MCF 10A (cell line): ENCODE results near the gene PRKAR2B. TPM values are rescaled to one million over a fixed set of nuclear protein-coding genes. Genes with fewer than 3 reads are reported as not detected.

Experiments used
- BruUV-seq: library from RNA; stranded (reverse); fragments of 400-500 nt; replicated peaks from 2 replicates; lab custom pipeline; 2021; lab: Mats Ljungman, UMichigan
- CTCF ChIA-PET: fragments of 300-600 bp; sonication (Branson Sonifier 250); formaldehyde crosslinking; extraction: SDS; loops from one replicate; lab custom pipeline; 2021; ENCODE audit warnings: antibody characterized with exemption, inconsistent platforms; lab: Yijun Ruan, JAX
- POLR2A ChIA-PET: fragments of 300-600, 350-650 bp; sonication (Branson Sonifier 250); formaldehyde crosslinking; extraction: SDS; loops from one replicate; lab custom pipeline; 2020; ENCODE audit warnings: antibody characterized with exemption, inconsistent platforms; lab: Yijun Ruan, JAX
- DNase-seq: peaks from one replicate; pipeline ENCODE4 v3.0.0-alpha.2; 2018; ENCODE audit not compliant: unreplicated experiment
- H3K27ac Mint-ChIP-seq: one replicate; pipeline ENCODE4 v1.8.0; 2022; ENCODE audit warnings: mild to moderate bottlenecking, low read depth, mixed read lengths; ENCODE audit not compliant: unreplicated experiment
- H3K27me3 Mint-ChIP-seq: one replicate; pipeline ENCODE4 v1.8.0; 2022; ENCODE audit warnings: mixed read lengths; ENCODE audit not compliant: insufficient read depth, unreplicated experiment
- H3K36me3 Mint-ChIP-seq: one replicate; pipeline ENCODE4 v1.8.0; 2022; ENCODE audit warnings: mild to moderate bottlenecking, moderate library complexity, mixed read lengths; ENCODE audit not compliant: insufficient read depth, unreplicated experiment
- H3K4me1 Mint-ChIP-seq: one replicate; pipeline ENCODE4 v1.8.0; 2022; ENCODE audit warnings: mixed read lengths; ENCODE audit not compliant: insufficient read depth, unreplicated experiment
- H3K4me3 Mint-ChIP-seq: one replicate; pipeline ENCODE4 v1.8.0; 2022; ENCODE audit warnings: mild to moderate bottlenecking, moderate library complexity, mixed read lengths; ENCODE audit not compliant: unreplicated experiment
- H3K9me3 Mint-ChIP-seq: one replicate; pipeline ENCODE4 v1.8.0; 2022; ENCODE audit warnings: mixed read lengths; ENCODE audit not compliant: unreplicated experiment
- CTCF ChIP-seq: fragments of 200-600 bp; IDR thresholded peaks from one replicate; pipeline ENCODE4 v1.8.0; 2022; ENCODE audit warnings: antibody characterized with exemption, mild to moderate bottlenecking; ENCODE audit not compliant: unreplicated experiment
- intact Hi-C: fragments of 100-400 bp; cut with micrococcal nuclease; formaldehyde crosslinking; loops from 2 replicates; pipeline ENCODE4 v1.14.1; 2022
- total RNA-seq: library from RNA; stranded (reverse); gene quantifications from 2 replicates; pipeline ENCODE4 v1.2.3, GENCODE V29; 2022

PRKAR2B gene
- total RNA-seq, 1 experiment from 2014 or later = not detected

GRCh38 chr7:107148721-107149120, 104.2 kb downstream of the PRKAR2B start:
- H3K36me3 Mint-ChIP-seq = no peaks in the 10 kb centered on the region
- CTCF ChIA-PET = interaction anchor here (0.7 to 8.4 kb wide), 15 partner anchors 8 to 1330 kb away, joined by 3 to 156 read pairs (median 6); partner anchors contain the start of gene HBP1
- DNase-seq = no peak
- H3K27ac Mint-ChIP-seq = no peak overlapping the region
- no peak for TF ChIP-seq CTCF
- POLR2A ChIA-PET = interaction anchor here (0.5 to 8.6 kb wide), 4 partner anchors 13 to 567 kb away, joined by 3 to 113 read pairs (median 4); partner anchors contain the start of gene HBP1
- H3K4me3 Mint-ChIP-seq = no peak overlapping the region
- intact Hi-C loops = loop anchor here (5.0 kb wide), 2 partner anchors 486 to 606 kb away; partner anchors contain the start of gene CCDC71L
- no peaks in the 10 kb centered on the region for H3K27me3 Mint-ChIP-seq
- no peaks in the 10 kb centered on the region for H3K9me3 Mint-ChIP-seq
- BruUV-seq = no TSS peak
- H3K4me1 Mint-ChIP-seq = peaks cover 12% of the 10 kb centered on the region

GRCh38 chr7:107149863-107150262, 105.4 kb downstream of the PRKAR2B start:
- CTCF ChIA-PET = interaction anchor here (0.5 to 8.4 kb wide), 24 partner anchors 12 to 971 kb away, joined by 3 to 156 read pairs (median 4); partner anchors contain the start of gene HBP1

GRCh38 chr7:107150375-107151073, 106.0 kb downstream of the PRKAR2B start:
- no TSS peak for BruUV-seq
- ChIA-PET CTCF (interaction anchor here (0.5 to 8.4 kb wide), 27 partner anchors 13 to 972 kb away, joined by 3 to 156 read pairs (median 4); partner anchors contain the start of gene HBP1), POLR2A (interaction anchor here (0.5 to 8.6 kb wide), 5 partner anchors 17 to 221 kb away, joined by 3 to 113 read pairs (median 3); partner anchors contain the start of gene HBP1)
- H3K9me3 Mint-ChIP-seq = no peaks in the 10 kb centered on the region
- intact Hi-C loops = loop anchor here (1.0 to 10.0 kb wide), 4 partner anchors 203 to 976 kb away; no protein-coding TSS in a partner anchor
- no peaks in the 10 kb centered on the region for H3K36me3 Mint-ChIP-seq
- no peaks in the 10 kb centered on the region for H3K27me3 Mint-ChIP-seq
- peak; percentile 71 for DNase-seq
- peaks cover 12% of the 10 kb centered on the region for H3K4me1 Mint-ChIP-seq
- peak; percentile 59 for TF ChIP-seq CTCF
- H3K4me3 Mint-ChIP-seq = no peak overlapping the region
- H3K27ac Mint-ChIP-seq = no peak overlapping the region

More at GRCh38 chr7:107149863-107150262, 105.4 kb downstream of the PRKAR2B start:
- Mint-ChIP-seq H3K9me3 (no peaks in the 10 kb centered on the region), H3K27me3 (no peaks in the 10 kb centered on the region), H3K4me3 (no peak overlapping the region), H3K27ac (no peak overlapping the region), H3K4me1 (peaks cover 12% of the 10 kb centered on the region), H3K36me3 (no peaks in the 10 kb centered on the region)
- intact Hi-C loops = loop anchor here (1.0 to 10.0 kb wide), 6 partner anchors 203 to 975 kb away; partner anchors contain the start of gene CCDC71L
- no peak for TF ChIP-seq CTCF
- BruUV-seq = no TSS peak
- DNase-seq = no peak
- POLR2A ChIA-PET = interaction anchor here (0.7 to 8.6 kb wide), 2 partner anchors 17 to 205 kb away, joined by 3 to 113 read pairs; partner anchors contain the start of gene HBP1

- TF ChIP-seq CTCF = no peak
- H3K27ac Mint-ChIP-seq = no peak overlapping the region
- H3K36me3 Mint-ChIP-seq = no peaks in the 10 kb centered on the region
- H3K4me1 Mint-ChIP-seq = peaks cover 12% of the 10 kb centered on the region
- POLR2A ChIA-PET = interaction anchor here (0.6 to 8.6 kb wide), 3 partner anchors 16 to 474 kb away, joined by 3 to 113 read pairs (median 4); partner anchors contain the start of gene HBP1
- intact Hi-C loops = loop anchor here (5.0 to 10.0 kb wide), 2 partner anchors 351 to 977 kb away; no protein-coding TSS in a partner anchor
- DNase-seq = no peak
- no peaks in the 10 kb centered on the region for H3K27me3 Mint-ChIP-seq
- no peak overlapping the region for H3K4me3 Mint-ChIP-seq
- no peaks in the 10 kb centered on the region for H3K9me3 Mint-ChIP-seq
- CTCF ChIA-PET = interaction anchor here (0.7 to 8.4 kb wide), 12 partner anchors 14 to 990 kb away, joined by 3 to 156 read pairs (median 7); partner anchors contain the start of gene HBP1
- BruUV-seq = no TSS peak
Observed at GRCh38 chr7:107151538-107151937, 107.0 kb downstream of the PRKAR2B start.
